WTC11 (cell line): Measurements from ENCODE around the gene CLASP1.

ENCODE experiments used
- TP53 ChIP-seq: sonication (generic); formaldehyde crosslinking; IDR thresholded peaks from 2 replicates; pipeline ENCODE4 v1.8.1; 2023; ENCODE audit warnings: mild to moderate bottlenecking, missing genetic modification reagents
- ZNF121 ChIP-seq: sonication (generic); formaldehyde crosslinking; IDR thresholded peaks from 2 replicates; pipeline ENCODE4 v1.8.0; 2023; ENCODE audit warnings: missing genetic modification reagents
- TF ChIP-seq, protein P1 (sequence below): fragments of 200-600 bp; IDR thresholded peaks from 2 replicates; pipeline ENCODE4 v1.8.0; 2022; ENCODE audit warnings: antibody characterized with exemption

- no peak for TF ChIP-seq ZNF121 (CRISPR knock-in tag)
- TF ChIP-seq TP53 (CRISPR knock-in tag), result no peak
- TF ChIP-seq, protein P1, sequence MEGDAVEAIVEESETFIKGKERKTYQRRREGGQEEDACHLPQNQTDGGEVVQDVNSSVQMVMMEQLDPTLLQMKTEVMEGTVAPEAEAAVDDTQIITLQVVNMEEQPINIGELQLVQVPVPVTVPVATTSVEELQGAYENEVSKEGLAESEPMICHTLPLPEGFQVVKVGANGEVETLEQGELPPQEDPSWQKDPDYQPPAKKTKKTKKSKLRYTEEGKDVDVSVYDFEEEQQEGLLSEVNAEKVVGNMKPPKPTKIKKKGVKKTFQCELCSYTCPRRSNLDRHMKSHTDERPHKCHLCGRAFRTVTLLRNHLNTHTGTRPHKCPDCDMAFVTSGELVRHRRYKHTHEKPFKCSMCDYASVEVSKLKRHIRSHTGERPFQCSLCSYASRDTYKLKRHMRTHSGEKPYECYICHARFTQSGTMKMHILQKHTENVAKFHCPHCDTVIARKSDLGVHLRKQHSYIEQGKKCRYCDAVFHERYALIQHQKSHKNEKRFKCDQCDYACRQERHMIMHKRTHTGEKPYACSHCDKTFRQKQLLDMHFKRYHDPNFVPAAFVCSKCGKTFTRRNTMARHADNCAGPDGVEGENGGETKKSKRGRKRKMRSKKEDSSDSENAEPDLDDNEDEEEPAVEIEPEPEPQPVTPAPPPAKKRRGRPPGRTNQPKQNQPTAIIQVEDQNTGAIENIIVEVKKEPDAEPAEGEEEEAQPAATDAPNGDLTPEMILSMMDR, result no peak
Observed at GRCh38 chr2:121653035-121653434, 3.8 kb upstream of the CLASP1 start.
